Measurements from ENCODE around the gene HIRIP3. TPM values are rescaled to one million over a fixed set of nuclear protein-coding genes. Genes with fewer than 3 reads are reported as not detected.

The HIRIP3 gene
- total and polyA plus RNA-seq, 2 of the 13 experiments (the other 11 are each of a cell fraction or from before 2014, with no cell fraction given): 12.6 to 17.2 TPM

DNA sequence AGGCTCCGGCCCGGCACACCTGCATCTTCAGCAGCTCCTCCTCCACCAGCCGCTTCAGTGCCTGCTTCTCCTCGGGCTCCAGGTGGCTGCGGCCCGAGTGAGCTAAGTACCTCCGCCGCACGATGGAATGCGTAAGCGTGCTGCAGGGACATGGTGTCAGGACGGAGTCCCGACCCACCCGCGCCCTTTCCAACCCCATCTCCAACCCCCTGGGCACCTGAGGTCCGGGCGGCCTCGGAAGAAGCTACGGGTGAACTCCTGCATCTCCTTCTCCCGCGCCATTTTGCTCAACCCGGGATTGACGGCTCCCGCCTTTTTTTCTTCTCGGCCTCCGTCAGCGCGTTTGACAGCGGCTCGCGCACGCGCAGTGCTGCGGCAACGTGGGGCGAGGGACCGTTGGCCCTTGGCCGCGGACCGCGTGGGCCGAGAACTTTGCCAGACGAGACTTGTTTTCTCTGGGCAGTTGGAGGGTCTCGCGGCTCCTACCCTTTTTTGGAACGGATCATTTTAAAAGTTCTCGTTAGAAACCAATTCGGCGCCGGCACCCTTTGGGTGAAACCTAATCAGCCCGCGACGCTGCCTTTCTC lies at the start of gene HIRIP3 (continued):
- peak; percentile 94 for TF ChIP-seq ZNF781 (CRISPR knock-in tag; IDR thresholded peaks at IDR 0.05; ENCODE audit: borderline replicate concordance, not compliant biosample characterization)
- no peak for TF ChIP-seq ERF (CRISPR knock-in tag; IDR thresholded peaks at IDR 0.05)
- TF ChIP-seq CSRNP2 (CRISPR knock-in tag; conservative IDR thresholded peaks at IDR 0.05; ENCODE audit: low read depth): peak; percentile 32; the same call in 1 of the 2 replicates
- no peak for TF ChIP-seq KDM4B (CRISPR knock-in tag; IDR thresholded peaks at IDR 0.05)
- TF ChIP-seq FOXM1 (CRISPR knock-in tag; IDR thresholded peaks at IDR 0.05): 0 out of 2 replicates have a peak, but pooled peaks have one; percentile 23
- TF ChIP-seq, protein P1, sequence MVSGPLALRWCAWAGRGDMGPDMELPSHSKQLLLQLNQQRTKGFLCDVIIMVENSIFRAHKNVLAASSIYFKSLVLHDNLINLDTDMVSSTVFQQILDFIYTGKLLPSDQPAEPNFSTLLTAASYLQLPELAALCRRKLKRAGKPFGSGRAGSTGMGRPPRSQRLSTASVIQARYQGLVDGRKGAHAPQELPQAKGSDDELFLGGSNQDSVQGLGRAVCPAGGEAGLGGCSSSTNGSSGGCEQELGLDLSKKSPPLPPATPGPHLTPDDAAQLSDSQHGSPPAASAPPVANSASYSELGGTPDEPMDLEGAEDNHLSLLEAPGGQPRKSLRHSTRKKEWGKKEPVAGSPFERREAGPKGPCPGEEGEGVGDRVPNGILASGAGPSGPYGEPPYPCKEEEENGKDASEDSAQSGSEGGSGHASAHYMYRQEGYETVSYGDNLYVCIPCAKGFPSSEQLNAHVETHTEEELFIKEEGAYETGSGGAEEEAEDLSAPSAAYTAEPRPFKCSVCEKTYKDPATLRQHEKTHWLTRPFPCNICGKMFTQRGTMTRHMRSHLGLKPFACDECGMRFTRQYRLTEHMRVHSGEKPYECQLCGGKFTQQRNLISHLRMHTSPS (CRISPR knock-in tag; IDR thresholded peaks at IDR 0.05; ENCODE audit: low read depth): no peak
- TF ChIP-seq, protein P2, sequence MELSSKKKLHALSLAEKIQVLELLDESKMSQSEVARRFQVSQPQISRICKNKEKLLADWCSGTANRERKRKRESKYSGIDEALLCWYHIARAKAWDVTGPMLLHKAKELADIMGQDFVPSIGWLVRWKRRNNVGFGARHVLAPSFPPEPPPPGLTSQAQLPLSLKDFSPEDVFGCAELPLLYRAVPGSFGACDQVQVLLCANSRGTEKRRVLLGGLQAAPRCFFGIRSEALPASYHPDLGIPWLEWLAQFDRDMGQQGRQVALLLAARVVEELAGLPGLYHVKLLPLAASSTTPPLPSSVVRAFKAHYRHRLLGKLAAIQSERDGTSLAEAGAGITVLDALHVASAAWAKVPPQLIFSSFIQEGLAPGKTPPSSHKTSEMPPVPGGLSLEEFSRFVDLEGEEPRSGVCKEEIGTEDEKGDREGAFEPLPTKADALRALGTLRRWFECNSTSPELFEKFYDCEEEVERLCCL (CRISPR knock-in tag; IDR thresholded peaks at IDR 0.05; ENCODE audit: borderline replicate concordance): peak; percentile 82
- no peak for TF ChIP-seq MAFF (IDR thresholded peaks at IDR 0.05; ENCODE audit: low read depth, low read length)
- peak; percentile 26; the same call in 1 of the 2 replicates for TF ChIP-seq TSC22D2 (CRISPR knock-in tag; IDR thresholded peaks at IDR 0.05; ENCODE audit: borderline replicate concordance)
- TF ChIP-seq FOXO4 (CRISPR knock-in tag; conservative IDR thresholded peaks at IDR 0.05): peak; percentile 99
- no peak for TF ChIP-seq ZFP36L2 (CRISPR knock-in tag; IDR thresholded peaks at IDR 0.05)
- no peak for TF ChIP-seq ELF4 (CRISPR knock-in tag; IDR thresholded peaks at IDR 0.05; ENCODE audit: borderline replicate concordance)
- no peak for TF ChIP-seq CEBPG (CRISPR knock-in tag; IDR thresholded peaks at IDR 0.05)
- TF ChIP-seq, protein P3, sequence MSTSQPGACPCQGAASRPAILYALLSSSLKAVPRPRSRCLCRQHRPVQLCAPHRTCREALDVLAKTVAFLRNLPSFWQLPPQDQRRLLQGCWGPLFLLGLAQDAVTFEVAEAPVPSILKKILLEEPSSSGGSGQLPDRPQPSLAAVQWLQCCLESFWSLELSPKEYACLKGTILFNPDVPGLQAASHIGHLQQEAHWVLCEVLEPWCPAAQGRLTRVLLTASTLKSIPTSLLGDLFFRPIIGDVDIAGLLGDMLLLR (CRISPR knock-in tag; IDR thresholded peaks at IDR 0.05): peak; percentile 84; the same call in 1 of the 2 replicates
- TF ChIP-seq ZNF274 (CRISPR knock-in tag; IDR thresholded peaks at IDR 0.05): peak; percentile 67
- no peak for TF ChIP-seq ZNF501 (CRISPR knock-in tag; IDR thresholded peaks at IDR 0.05)
- TF ChIP-seq CC2D1A (CRISPR knock-in tag; IDR thresholded peaks at IDR 0.05): no peak
- no peak for TF ChIP-seq HDAC6 (IDR thresholded peaks at IDR 0.05; ENCODE audit: low read depth, low read length)
- TF ChIP-seq ZFP36L1 (CRISPR knock-in tag; IDR thresholded peaks at IDR 0.05): no peak
- no peak for TF ChIP-seq ATF7 (IDR thresholded peaks at IDR 0.05)
- 0 out of 2 replicates have a peak, but pooled peaks have one; percentile 54 for TF ChIP-seq ATF7 (CRISPR knock-in tag; IDR thresholded peaks at IDR 0.05)
- TF ChIP-seq IRF2 (CRISPR knock-in tag; IDR thresholded peaks at IDR 0.05): no peak
- TF ChIP-seq RFXAP (CRISPR knock-in tag; IDR thresholded peaks at IDR 0.05; ENCODE audit: borderline replicate concordance): peak; percentile 82; the same call in 1 of the 2 replicates

Measured in HepG2 (cell line).